GM19452 (cell line): ENCODE results near the gene SFXN1.

ENCODE experiments used
- ATAC-seq: cut with Tn5 transposase; IDR thresholded peaks from one replicate; pipeline ENCODE4 v1.9.1; 2021; ENCODE audit not compliant: unreplicated experiment

The SFXN1 gene

GRCh38 chr5:175535796-175536195, 57.4 kb downstream of the SFXN1 start:
- ATAC-seq, result no peak

DNA sequence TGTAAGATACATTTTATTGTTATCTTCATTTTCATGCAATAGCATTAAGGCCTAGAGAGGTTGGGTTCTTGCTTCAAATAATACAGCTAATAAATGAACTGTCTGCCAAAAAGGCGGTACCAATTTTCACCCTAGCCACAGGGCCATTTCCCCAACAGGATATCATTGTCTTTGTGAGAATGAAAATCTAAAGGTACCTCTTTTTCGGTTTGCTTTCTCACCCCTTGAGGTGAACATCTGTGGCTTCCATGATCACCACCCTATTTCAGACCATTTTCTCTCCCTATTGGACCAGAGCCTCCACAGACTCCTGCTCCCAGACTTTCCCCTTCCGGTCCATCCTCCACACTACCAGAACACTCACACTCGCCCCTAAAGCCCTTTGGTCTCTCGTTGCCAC, 60.2 kb downstream of the SFXN1 start:
- no peak for ATAC-seq

GRCh38 chr5:175539936-175540335, 61.6 kb downstream of the SFXN1 start:
- ATAC-seq, result no peak

GRCh38 chr5:175541264-175541663, 62.9 kb downstream of the SFXN1 start:
- ATAC-seq, result no peak

DNA sequence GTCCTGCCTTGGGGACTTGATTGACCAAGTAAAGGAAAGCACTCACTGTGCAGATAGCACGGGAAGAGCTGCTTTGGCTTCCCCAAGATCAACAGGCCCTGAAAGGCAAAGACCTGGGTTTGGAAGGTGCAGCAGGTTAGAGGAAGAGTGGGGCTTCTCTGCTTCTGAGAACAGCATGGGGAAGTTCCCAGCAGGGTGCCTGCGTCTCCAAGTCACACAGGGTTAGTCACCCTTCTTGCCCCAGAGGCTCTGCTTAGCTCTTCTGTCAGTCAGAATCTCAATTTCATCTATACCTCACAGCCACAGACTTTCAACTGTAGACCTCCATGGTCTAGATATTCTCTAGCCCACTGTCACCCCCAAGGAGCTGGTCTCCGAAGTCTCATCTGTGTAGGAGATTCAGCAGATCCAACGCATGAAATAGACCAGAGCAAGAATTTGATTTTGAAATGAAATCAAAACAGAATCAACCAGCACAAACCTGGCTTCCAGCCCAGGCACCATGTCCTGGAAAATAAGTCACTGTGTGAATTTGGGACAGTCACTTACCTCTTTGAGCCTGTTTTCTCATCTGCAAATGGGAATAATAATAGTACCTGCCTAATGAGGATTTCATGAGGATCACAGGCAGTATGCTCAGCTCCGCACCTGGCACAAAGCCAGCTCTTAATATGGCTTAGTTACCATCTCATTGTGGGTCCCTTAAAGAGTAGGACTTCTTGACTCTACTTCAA, 64.0 kb downstream of the SFXN1 start:
- ATAC-seq, result no peak

DNA sequence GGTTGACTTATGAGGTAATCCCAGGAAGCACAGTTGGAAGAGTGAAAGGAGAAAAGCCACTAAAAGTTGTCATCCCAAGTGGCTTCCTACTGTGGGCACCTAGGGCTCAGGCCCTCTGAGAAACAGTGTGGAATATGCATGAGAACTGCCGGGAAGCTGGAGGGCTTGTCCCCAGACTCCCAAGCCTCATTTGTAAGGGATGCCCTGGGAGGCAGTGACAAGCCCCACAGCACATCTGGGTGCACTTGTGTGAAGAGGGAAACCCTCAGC, 64.5 kb downstream of the SFXN1 start:
- no peak for ATAC-seq

- no peak for ATAC-seq
Measured at GRCh38 chr5:175544108-175544511, 65.8 kb downstream of the SFXN1 start.

DNA sequence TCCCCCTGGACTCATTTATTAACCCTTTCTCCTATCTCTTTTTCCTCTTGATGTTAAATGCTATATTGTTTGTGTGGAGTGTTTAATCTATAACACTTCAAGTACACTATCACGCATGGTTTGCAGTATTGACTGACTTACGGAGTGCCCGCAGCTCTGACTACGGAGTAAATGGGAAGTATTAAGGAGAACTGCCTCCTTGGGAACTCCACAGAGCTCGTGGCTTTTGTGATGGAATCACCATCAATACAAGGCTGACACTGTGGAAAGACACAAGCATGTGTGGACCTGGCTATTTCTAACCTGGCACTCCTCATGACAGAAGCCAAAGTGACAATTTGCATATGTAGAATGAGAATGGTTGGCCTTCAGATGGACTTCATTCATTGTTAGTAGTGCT, 66.2 kb downstream of the SFXN1 start:
- ATAC-seq, result no peak

- ATAC-seq, result no peak
Measured at GRCh38 chr5:175547842-175548241, 69.5 kb downstream of the SFXN1 start.

GRCh38 chr5:175548626-175549311, 70.4 kb downstream of the SFXN1 start:
- ATAC-seq, result no peak

GRCh38 chr5:175550055-175550805, 71.9 kb downstream of the SFXN1 start:
- no peak for ATAC-seq

- no peak for ATAC-seq
Measured at GRCh38 chr5:175551266-175551665, 72.9 kb downstream of the SFXN1 start.

DNA sequence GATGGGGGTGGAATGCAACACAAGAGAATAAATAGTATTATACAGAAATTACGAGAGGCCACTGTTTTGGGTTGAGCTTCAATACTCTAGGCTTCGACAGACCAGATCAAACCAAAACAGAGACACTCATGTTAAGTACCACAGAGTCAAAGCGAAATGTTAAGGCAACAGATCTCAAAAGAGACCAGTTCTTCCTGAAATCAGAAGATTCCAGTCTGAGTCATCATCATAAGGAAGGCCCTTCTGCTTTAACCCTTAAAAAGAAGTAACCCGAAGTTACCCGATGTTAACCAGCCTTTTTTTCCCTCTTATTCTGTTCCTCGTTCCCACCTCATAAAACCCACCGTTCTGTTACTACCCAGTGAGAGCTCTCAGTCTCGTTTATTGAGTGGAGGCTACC, 75.9 kb downstream of the SFXN1 start:
- no peak for ATAC-seq

- no peak for ATAC-seq
Measured at GRCh38 chr5:175555168-175555785, 76.9 kb downstream of the SFXN1 start.

- ATAC-seq, result no peak
Measured at GRCh38 chr5:175556794-175557193, 78.4 kb downstream of the SFXN1 start.

DNA sequence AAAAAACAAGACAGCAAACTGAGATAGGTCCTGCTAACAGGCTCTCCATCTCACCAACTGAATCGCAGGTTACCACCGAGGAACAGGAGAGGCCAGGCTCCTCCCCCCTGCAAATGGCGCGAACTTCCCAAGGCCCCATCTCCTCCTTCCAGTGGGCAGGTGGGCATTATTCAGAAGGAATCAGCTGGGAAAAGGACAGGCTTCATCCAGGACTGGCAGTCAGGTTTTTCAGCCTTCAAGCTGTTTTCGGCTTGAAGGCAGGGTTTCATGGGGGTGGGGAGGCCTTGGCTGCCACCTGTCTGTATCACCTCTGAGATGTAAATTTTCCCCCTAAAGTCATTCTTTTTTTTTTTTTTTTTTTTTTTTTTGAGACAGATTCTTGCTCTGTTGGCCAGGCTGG, 79.4 kb downstream of the SFXN1 start:
- no peak for ATAC-seq

- ATAC-seq, result no peak
Measured at GRCh38 chr5:175558801-175559480, 80.6 kb downstream of the SFXN1 start.

DNA sequence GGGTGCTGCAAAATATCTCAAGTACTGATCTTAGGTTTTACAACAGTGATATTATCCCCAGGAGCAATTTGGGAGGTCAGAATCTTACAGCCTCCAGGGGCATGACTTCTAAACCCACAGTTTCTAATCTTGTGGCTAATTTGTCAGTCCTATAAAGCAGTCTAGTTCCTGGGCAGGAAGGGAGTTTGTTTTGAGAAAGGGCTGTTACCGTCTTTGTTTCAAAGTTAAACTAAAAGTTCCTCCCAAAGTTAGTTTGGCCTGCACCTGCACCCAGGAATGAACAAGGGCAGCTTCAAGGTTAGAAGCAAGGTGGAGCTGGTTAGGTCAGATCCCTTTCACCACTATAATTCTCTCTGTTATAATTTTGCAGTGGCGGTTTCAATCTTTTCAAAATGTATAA, 81.7 kb downstream of the SFXN1 start:
- ATAC-seq, result no peak

GRCh38 chr5:175561085-175561484, 82.7 kb downstream of the SFXN1 start:
- ATAC-seq, result no peak

- ATAC-seq, result no peak
Measured at GRCh38 chr5:175564716-175565115, 86.4 kb downstream of the SFXN1 start.

GRCh38 chr5:175566697-175567096, 88.3 kb downstream of the SFXN1 start:
- no peak for ATAC-seq
